Transverse colon (tissue), 4 donors: ENCODE results near the gene FKBP2. TPM values are rescaled to one million over a fixed set of nuclear protein-coding genes. Genes with fewer than 3 reads are reported as not detected.

ENCODE experiments used
- DNase-seq: peaks from one replicate; pipeline ENCODE4 v3.0.0-alpha.2; 2019
- H3K27ac ChIP-seq, 4 donors: fragments of 200-600 bp; sonication (generic); 2 replicates each; pipeline ENCODE4 v1.5.1; 2016 to 2018; ENCODE audit warnings: inconsistent platforms in 4 of 4
- H3K27me3 ChIP-seq: fragments of 200-600 bp; sonication (generic); 2 replicates; pipeline ENCODE4 v1.5.1; 2017; ENCODE audit warnings: inconsistent platforms
- H3K36me3 ChIP-seq, 4 donors: fragments of 200-600 bp; sonication (generic); 2 replicates each; pipeline ENCODE4 v1.5.1; 2017 to 2019; ENCODE audit warnings: inconsistent platforms in 4 of 4
- H3K4me1 ChIP-seq, 4 donors: fragments of 200-600 bp; sonication (generic); 2 replicates each; pipeline ENCODE4 v1.5.1; 2017 to 2020; ENCODE audit warnings: inconsistent platforms in 4 of 4
- H3K4me3 ChIP-seq, 4 donors: fragments of 200-600 bp; sonication (generic); 1 replicate in 1 of 4; 2 replicates in 3 of 4; pipeline versions ENCODE4 v1.5.1 to v1.6.1; 2017 to 2019; ENCODE audit warnings: inconsistent platforms in 4 of 4
- H3K9me3 ChIP-seq, 2 donors: fragments of 200-600 bp; sonication (generic); 2 replicates each; pipeline ENCODE4 v1.5.1; 2017 to 2019; ENCODE audit warnings: inconsistent platforms in 2 of 2
- CTCF ChIP-seq, 5 experiments: fragments of 200-600 bp in 3 of 5; fragments of 450-650 bp in 2 of 5; sonication (generic) in 3 of 5; IDR thresholded peaks; 1 replicate in 2 of 5; 2 replicates in 3 of 5; pipeline ENCODE4 v1.5.1; 2016 to 2017; ENCODE audit warnings: antibody characterized with exemption in 5 of 5, inconsistent platforms in 3 of 5, mild to moderate bottlenecking in 2 of 5, moderate library complexity in 1 of 5
- EP300 ChIP-seq: sonication (generic); formaldehyde crosslinking; IDR thresholded peaks from one replicate; pipeline ENCODE4 v1.6.1; 2017; ENCODE audit warnings: antibody characterized with exemption, low read depth
- POLR2A ChIP-seq: fragments of 450-650 bp; IDR thresholded peaks from one replicate; pipeline ENCODE4 v1.6.1; 2016; ENCODE audit warnings: antibody characterized with exemption, mild to moderate bottlenecking, moderate library complexity
- POLR2AphosphoS5 ChIP-seq, 3 donors: sonication (generic); formaldehyde crosslinking; IDR thresholded peaks; one replicate each; pipeline ENCODE4 v1.6.1; 2016; ENCODE audit warnings: antibody characterized with exemption in 3 of 3
- WGBS, 2 donors: methylation state at CpG; one replicate each; pipeline ENCODE4 v1.1.5; 2018; ENCODE audit warnings: low coverage in 1 of 2; 5-methylcytosine and 5-hydroxymethylcytosine counted together
- in situ Hi-C, 4 donors: fragments of 200-750 bp; cut with MboI; loops; one replicate each; pipeline versions ENCODE4 v1.15.0 to v1.15.1; 2017; ENCODE audit warnings: low sequenced_read_pairs in 3 of 4, low pct_ligation_motif_present in 1 of 4, low pct_unique_long_range_greater_than_20kb in 1 of 4
- intact Hi-C: fragments of 100-400 bp; cut with DNase I; formaldehyde crosslinking; loops from one replicate; pipeline ENCODE4 v1.15.1; 2023; ENCODE audit warnings: low total_unique reads
- total RNA-seq, 4 donors: library from RNA; depleted of rRNA; stranded (reverse); fragments of >200 nt; gene quantifications; one replicate each; pipeline ENCODE4 v1.1.0, GENCODE V29; 2016

Gene FKBP2
- total RNA-seq, 4 donors from 2014 or later: 63.6 to 203 (median 102) TPM

- TF ChIP-seq POLR2A (no peak), POLR2AphosphoS5 (IDR thresholded peaks at IDR 0.05) (peak in 2 of 3 donors; percentile 74 to 77), EP300 (no peak), CTCF (IDR thresholded peaks at IDR 0.05) (peak; percentile 64 to 84 (median 73))
- Histone ChIP-seq H3K9me3 (no peaks in the 10 kb centered on the region), H3K27me3 (no peaks in the 10 kb centered on the region), H3K27ac (peak overlapping the region; percentile 73 to 85 (median 80)), H3K4me1 (peaks cover 7 to 38% (median 34%) of the 10 kb centered on the region in 4 donors), H3K4me3 (no peak overlapping the region), H3K36me3 (peaks cover 0 to 38% (median 16%) of the 10 kb centered on the region in 4 donors)
- intact Hi-C loops: no loop called here
- DNase-seq: peak; percentile 93
- in situ Hi-C loops: loop anchor here (5.0 to 10.0 kb wide), 3 partner anchors 90 to 98 kb away; partner anchors contain the start of genes CATSPERZ (in 2 of the 4) and KCNK4 (in 1 of the 4)
- 25% methylated on average over 7 of the region's 7 CpGs; no CpG with 5 or more reads in 1 of the 2 donors for WGBS, 2 donors
These were observed 36.4 kb upstream of the FKBP2 start for GRCh38 chr11:64204464-64204989.

DNA sequence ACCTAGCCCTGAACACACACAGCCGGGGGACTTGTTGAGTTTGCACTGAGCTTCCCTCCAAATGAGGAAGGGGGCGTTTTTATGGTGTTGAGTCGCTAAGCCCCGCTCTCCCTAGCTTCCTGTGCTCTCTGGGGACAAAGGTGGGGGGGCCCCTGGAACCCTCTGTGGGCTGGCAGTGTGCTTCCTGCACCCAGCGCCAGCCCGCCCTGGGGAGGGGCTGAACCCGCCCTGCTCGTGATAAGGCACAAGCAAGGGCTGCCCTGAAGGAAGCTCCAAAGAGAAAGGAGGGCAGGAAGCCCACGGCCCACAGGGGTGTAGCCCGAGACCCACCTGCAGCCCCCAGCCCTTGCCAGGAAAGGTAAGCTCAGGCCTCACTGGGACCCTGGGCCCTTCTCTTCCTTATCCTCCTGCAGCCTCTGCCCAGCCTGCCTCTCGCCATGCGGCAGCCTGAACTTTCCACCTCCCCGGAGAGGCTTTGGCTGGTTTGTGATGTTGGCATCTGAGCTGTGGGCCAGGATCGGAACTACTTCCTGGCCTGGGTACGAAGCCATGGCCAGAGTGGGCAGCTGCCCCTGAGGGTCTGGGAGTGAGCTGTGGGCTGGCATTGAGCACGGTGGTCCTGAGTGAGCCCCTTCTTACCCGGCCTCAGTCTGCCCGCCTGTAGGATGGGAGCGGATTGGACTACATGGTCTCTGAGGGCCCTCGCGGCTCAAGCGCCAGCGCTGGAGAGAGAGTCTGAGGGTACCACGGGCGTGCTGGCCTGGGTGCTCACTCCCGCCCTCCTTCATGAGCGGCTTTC is 34.2 kb upstream of the FKBP2 start, which contains the start of gene FERMT3:
FERMT3 (plus strand) TSS at position 265 of the 799 bp plus-strand sequence. CDS start 644 bp downstream, outside the sequence.
- peak; percentile 52 for TF ChIP-seq POLR2A
- TF ChIP-seq CTCF (IDR thresholded peaks at IDR 0.05): no peak
- TF ChIP-seq POLR2AphosphoS5 (IDR thresholded peaks at IDR 0.05): peak in 2 of 3 donors; percentile 56 to 63
- TF ChIP-seq EP300: no peak
- WGBS, 2 donors: 43% methylated on average over 23 of the region's 27 CpGs; no CpG with 5 or more reads in 1 of the 2 donors
- H3K4me1 ChIP-seq: peaks cover 7 to 38% (median 34%) of the 10 kb centered on the region in 4 donors
- no peaks in the 10 kb centered on the region for H3K27me3 ChIP-seq
- peak within 1 kb of the TSS; percentile 73 to 85 (median 80) for H3K27ac ChIP-seq
- peak; percentile 90 for DNase-seq
- no peaks in the 10 kb centered on the region for H3K9me3 ChIP-seq
- peak within 1 kb of the TSS in 3 of 4 donors; percentile 12 to 52 (median 34) for H3K4me3 ChIP-seq
- in situ Hi-C loops: loop anchor here in 1 of 4 donors (10.0 kb wide), 1 partner anchor 88 kb away; the partner anchor contains the start of gene KCNK4
- peaks cover 0 to 20% (median 9%) of the 10 kb centered on the region in 4 donors for H3K36me3 ChIP-seq
- intact Hi-C loops: no loop called here

DNA sequence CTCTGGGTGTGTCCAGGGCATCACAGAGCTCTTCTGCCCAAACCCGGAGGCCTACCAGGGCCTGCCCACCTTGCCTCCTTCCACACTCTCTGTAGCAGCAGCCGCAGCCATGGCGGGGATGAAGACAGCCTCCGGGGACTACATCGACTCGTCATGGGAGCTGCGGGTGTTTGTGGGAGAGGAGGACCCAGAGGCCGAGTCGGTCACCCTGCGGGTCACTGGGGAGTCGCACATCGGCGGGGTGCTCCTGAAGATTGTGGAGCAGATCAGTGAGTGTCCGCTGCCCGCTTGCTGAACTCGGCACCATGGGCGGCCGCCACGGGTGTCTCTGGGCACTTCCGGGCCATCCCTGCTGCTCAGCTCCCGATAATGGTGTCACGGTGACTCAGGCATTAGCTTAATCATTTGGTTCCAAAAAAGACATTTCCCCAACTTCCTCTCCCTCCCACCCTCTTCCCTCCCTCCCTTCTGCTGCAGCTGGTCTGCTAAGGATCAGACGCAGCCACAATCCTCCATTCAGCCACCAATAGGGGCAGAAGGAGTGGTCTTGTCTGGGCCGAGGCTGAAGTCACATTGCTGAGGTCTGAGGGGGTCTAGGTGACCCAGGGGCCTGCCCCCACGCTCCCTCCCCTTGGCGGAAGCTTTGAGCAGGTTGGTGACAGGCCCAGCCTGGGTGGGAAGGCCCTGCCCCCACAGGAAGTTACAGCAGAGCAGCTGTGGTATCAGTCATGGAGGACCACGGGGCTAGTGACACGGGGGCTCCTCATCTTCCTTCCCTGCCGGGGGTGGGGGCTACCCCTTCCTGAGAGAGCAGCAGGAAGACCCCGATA is 33.4 kb upstream of the FKBP2 start:
- intact Hi-C loops (no loop called here), in situ Hi-C loops (loop anchor here in 1 of 4 donors (10.0 kb wide), 1 partner anchor 87 kb away; the partner anchor contains the start of gene KCNK4)
- Histone ChIP-seq H3K4me1 (peaks cover 7 to 38% (median 34%) of the 10 kb centered on the region in 4 donors), H3K27me3 (no peaks in the 10 kb centered on the region), H3K4me3 (peak overlapping the region in 3 of 4 donors; percentile 12 to 52 (median 34)), H3K36me3 (peaks cover 0 to 18% (median 7%) of the 10 kb centered on the region in 4 donors), H3K9me3 (no peaks in the 10 kb centered on the region), H3K27ac (peak overlapping the region; percentile 73 to 85 (median 80))
- TF ChIP-seq POLR2AphosphoS5 (IDR thresholded peaks at IDR 0.05) (peak in 1 of 3 donors; percentile 10), POLR2A (peak; percentile 21), CTCF (IDR thresholded peaks at IDR 0.05) (no peak)
- DNase-seq: peak; percentile 74
- WGBS, 2 donors: 59% methylated on average over 28 of the region's 30 CpGs; no CpG with 5 or more reads in 1 of the 2 donors
